HG02885 (cell line): ENCODE results near the gene KCNH2.
A peak's percentile ranks its signal among the peaks of the same experiment; 100 is the strongest.
"Not testable (repeated sequence)": the region's sequence is repeated elsewhere in the genome, so short reads cannot be mapped to it uniquely, and the experiment has no call there.

ENCODE experiments used
- ATAC-seq: cut with Tn5 transposase; IDR thresholded peaks from one replicate; pipeline ENCODE4 v1.9.1; 2021; ENCODE audit warnings: mild to moderate bottlenecking; ENCODE audit not compliant: unreplicated experiment, poor library complexity

Gene KCNH2

DNA sequence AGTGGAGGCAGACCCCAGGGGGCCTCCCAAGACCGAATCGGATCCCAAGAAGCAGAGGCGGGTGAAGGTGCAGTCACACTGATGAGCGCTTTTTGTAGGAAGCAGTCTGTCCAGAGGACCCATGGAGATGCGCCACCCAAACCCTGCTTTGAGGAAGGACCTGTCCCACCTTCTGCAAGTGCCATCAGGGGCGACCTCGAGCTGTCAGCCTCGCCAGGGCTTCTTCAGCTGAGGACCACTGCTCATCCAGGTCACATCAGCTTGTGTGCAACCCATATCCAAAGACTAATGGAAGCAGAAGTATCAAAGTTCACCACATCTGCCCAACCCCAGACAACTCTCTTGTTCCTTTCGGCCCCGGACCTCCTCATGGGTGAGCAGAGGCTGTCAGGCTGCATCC lies 61.5 kb downstream of the KCNH2 start:
- ATAC-seq = no peak

DNA sequence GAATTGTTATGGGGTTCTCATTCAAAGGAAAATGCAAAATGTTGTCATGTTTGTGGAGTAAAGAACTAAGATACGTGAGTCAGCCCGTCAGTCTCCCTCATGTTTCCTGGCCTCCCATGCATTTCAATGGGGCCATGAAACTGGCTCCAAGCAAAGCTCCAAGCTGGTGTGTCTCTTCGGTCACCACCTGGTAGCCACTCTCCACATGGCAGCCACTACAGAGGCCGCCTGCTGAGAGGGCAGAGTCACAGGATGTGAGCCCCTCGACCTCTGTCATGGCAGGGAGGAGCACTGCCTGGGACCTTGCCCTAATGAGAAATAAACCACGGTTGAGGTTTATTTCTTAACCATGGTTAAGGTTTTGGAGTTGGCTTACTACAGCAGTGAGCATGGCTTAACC lies 63.2 kb downstream of the KCNH2 start:
- no peak for ATAC-seq

GRCh38 chr7:150914196-150914595 lies 63.9 kb downstream of the KCNH2 start:
- ATAC-seq = no peak

GRCh38 chr7:150912427-150912826 lies 65.7 kb downstream of the KCNH2 start:
- ATAC-seq = no peak

GRCh38 chr7:150911590-150912267 lies 66.4 kb downstream of the KCNH2 start:
- ATAC-seq = no peak

GRCh38 chr7:150910996-150911422 lies 67.1 kb downstream of the KCNH2 start:
- ATAC-seq = no peak

- ATAC-seq = not testable (repeated sequence)
Measured at GRCh38 chr7:150910305-150910995, 67.7 kb downstream of the KCNH2 start.

- ATAC-seq = no peak
Measured at GRCh38 chr7:150909200-150909995, 68.7 kb downstream of the KCNH2 start.

DNA sequence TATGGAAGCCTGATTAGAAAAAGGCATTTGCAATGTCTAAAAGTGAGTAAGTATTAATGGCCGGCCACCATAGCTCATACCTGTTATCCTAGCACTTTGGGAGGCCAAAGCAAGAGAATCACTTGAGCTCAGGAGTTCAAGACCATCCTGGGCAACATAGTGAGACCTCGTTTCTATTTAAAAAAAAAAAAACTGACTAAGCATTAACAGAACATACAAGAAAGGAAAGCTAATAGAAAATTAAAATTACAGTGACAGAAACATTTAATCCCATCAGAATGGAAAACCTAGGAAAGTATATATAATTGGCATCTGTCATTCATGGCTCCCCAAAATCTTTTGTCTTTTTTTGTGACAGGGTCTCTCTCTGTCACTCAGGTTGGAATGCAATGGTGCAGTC lies 69.9 kb downstream of the KCNH2 start:
- ATAC-seq = no peak

- ATAC-seq = no peak
Measured at GRCh38 chr7:150904011-150904909, 73.9 kb downstream of the KCNH2 start.

- no peak for ATAC-seq
Measured at GRCh38 chr7:150903606-150904005, 74.5 kb downstream of the KCNH2 start.

GRCh38 chr7:150902078-150903033 lies 75.8 kb downstream of the KCNH2 start:
- no peak for ATAC-seq

DNA sequence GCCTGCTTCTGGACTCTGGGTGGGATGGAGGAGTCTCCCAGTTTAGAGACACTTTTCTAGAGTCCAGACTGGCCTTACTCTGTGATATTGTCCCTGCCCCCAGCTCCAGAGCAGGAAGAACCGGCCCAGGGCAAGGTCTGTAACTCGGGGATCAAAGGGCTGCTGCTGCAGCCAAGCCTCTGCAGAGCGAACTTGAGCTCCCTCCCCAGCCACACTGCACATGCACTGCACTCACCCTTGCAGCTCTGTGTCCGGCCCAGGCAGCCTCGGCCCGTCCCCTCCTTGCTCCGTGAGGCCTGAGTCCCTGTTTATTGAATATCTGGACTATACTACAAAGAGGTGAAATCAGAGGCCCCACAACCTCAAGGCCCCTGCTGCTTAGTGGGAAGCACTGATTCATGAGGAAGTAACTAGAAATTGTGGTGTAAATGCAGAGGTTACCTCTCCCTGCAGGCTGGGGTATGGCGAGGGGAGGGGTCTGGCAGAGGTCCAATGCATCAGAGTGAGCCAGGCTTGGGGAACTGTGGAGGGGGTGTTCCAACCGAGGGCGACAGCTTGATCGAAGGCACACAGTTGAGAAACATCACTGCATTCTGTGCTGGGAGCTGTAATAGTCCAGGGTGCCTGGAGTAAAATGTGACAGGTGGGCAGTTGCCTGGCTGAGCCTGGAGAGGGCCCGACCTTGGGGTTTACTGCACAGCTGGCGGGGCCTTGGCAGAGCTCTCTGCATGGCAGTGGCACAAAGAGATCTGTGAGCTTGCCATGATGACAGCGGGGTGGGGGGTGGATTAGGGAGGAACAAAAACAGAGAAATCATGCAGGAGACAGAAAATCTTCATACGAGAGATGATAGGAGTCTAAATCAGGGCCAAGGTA lies 76.7 kb downstream of the KCNH2 start:
- ATAC-seq = no peak

- ATAC-seq = no peak
Measured at GRCh38 chr7:150900675-150901074, 77.4 kb downstream of the KCNH2 start.

GRCh38 chr7:150898475-150899011 lies 79.6 kb downstream of the KCNH2 start:
- peak; percentile 80 for ATAC-seq

GRCh38 chr7:150897502-150898474 lies 80.3 kb downstream of the KCNH2 start:
- peak; percentile 24 for ATAC-seq
